H1 (cell line): ENCODE results near the gene RASSF3. TPM values are rescaled to one million over a fixed set of nuclear protein-coding genes. Genes with fewer than 3 reads are reported as not detected.

Experiments
- BACH1 ChIP-seq: IDR thresholded peaks from 2 replicates; pipeline ENCODE4 v1.6.1; 2012; ENCODE audit warnings: low read length, improper control_type of control experiment
- CREB1 ChIP-seq: IDR thresholded peaks from 2 replicates; pipeline ENCODE4 v1.6.1; 2012; ENCODE audit warnings: inconsistent platforms
- RNF2 ChIP-seq: fragments of 200-900, 300-1000 bp; sonication (generic); IDR thresholded peaks from 2 replicates; pipeline ENCODE4 v1.7.1; 2016; ENCODE audit warnings: borderline replicate concordance, low read depth, mild to moderate bottlenecking, antibody characterized with exemption, low read length; ENCODE audit not compliant: poor library complexity, severe bottlenecking; ENCODE audit errors: missing control alignments
- SIN3A ChIP-seq, 2 experiments: IDR thresholded peaks in 1 of 2; conservative IDR thresholded peaks in 1 of 2; 2 replicates each; pipeline ENCODE4 v1.6.1; 2011 to 2012; ENCODE audit warnings: low read length in 2 of 2, improper control_type of control experiment in 1 of 2, low read depth in 1 of 2, mild to moderate bottlenecking in 1 of 2
- polyA plus RNA-seq, 7 experiments: library from polyadenylated mRNA; depleted of rRNA in 3 of 7; stranded (reverse) in 5 of 7; unstranded in 2 of 7; fragments of >200 nt in 5 of 7; fragments of 200-250 nt in 2 of 7; gene quantifications; 1 replicate in 5 of 7; 2 replicates in 1 of 7; 4 replicates in 1 of 7; pipeline versions ENCODE4 v1.2.1 to v1.2.3, GENCODE V29; 2011 to 2013; ENCODE audit warnings: missing spikeins in 2 of 7, mixed read lengths in 2 of 7
- total RNA-seq: library from RNA; stranded (reverse); fragmentation: NEBNext Ultra II Directional; extraction: Animal tissue kit (Norgen Biotek cat#: 25700); gene quantifications from 2 replicates; pipeline ENCODE4 v1.2.1, GENCODE V29; 2021
- TF ChIP-seq, protein P1 (sequence below): IDR thresholded peaks from 2 replicates; pipeline ENCODE4 v1.6.1; 2011; ENCODE audit warnings: low read depth, mild to moderate bottlenecking, low read length; ENCODE audit not compliant: insufficient read depth

The RASSF3 gene
- total and polyA plus RNA-seq, 2 of the 8 experiments (the other 6 are each of a cell fraction or from before 2014, with no cell fraction given), result 19.1 to 64.3 TPM

DNA sequence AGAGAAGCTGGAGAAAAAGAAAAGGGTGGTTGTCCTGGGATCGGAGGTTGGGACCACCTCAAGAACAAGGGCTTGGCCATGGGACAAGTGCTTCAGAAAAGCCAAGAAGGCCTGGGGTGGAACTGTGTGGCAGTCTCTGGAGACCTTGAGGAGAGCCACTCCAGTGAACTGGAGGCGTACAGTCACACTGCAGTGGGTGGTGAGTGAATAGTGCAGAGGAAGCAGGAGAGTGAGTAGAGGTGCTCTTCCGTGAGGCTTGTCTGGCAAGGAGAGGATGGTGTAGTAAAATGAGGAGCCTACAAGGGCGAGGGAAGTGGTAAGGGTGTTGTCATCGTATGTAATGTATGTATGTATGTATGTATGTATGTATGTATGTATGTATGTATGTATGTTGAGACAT is 20.9 kb downstream of the RASSF3 start (continued):
- TF ChIP-seq RNF2 (no peak), BACH1 (no peak), SIN3A (conservative IDR thresholded peaks at IDR 0.05 in 1 of 2, IDR thresholded peaks at IDR 0.05 in 1 of 2; ENCODE audit: low read depth in 1 of 2, low read length in 2 of 2) (no peak), CREB1 (no peak)
- TF ChIP-seq, protein P1, sequence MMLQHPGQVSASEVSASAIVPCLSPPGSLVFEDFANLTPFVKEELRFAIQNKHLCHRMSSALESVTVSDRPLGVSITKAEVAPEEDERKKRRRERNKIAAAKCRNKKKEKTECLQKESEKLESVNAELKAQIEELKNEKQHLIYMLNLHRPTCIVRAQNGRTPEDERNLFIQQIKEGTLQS, result no peak
